HEK293 (cell line): ENCODE measurements around the gene ACAD11.

ENCODE experiments used
- CTCF ChIA-PET: fragments of 350-600 bp; formaldehyde crosslinking; extraction: SDS; loops from one replicate; lab custom pipeline; 2021; ENCODE audit warnings: antibody characterized with exemption; lab: Yijun Ruan, JAX
- POLR2A ChIA-PET: fragments of 300-600 bp; formaldehyde crosslinking; extraction: SDS; loops from one replicate; lab custom pipeline; 2020; ENCODE audit warnings: antibody characterized with exemption, inconsistent platforms; lab: Yijun Ruan, JAX
- H3K27ac ChIP-seq: fragments of 200-500 bp; sonication (Bioruptor generic); 2 replicates; pipeline ENCODE4 v1.5.1; 2014; ENCODE audit warnings: low read depth, low read length, control low read depth, inconsistent platforms; ENCODE audit errors: extremely low read depth
- H3K36me3 ChIP-seq, 2 experiments: fragments of 200-500 bp in 1 of 2; sonication (Bioruptor generic) in 1 of 2; 1 replicate in 1 of 2; 2 replicates in 1 of 2; pipeline ENCODE4 v1.5.1; 2014 to 2017; ENCODE audit warnings: inconsistent platforms in 2 of 2, low read length in 2 of 2; ENCODE audit not compliant: control insufficient read depth in 2 of 2, insufficient read depth in 1 of 2
- H3K4me1 ChIP-seq: fragments of 200-500 bp; sonication (Bioruptor generic); 2 replicates; pipeline ENCODE4 v1.5.1; 2014; ENCODE audit warnings: mild to moderate bottlenecking, low read length, inconsistent platforms; ENCODE audit not compliant: control insufficient read depth, insufficient read depth
- H3K4me3 ChIP-seq: 2 replicates; pipeline ENCODE4 v1.5.1; 2011; ENCODE audit warnings: low read depth, mild to moderate bottlenecking, control low read depth, low read length, moderate library complexity
- H3K9me3 ChIP-seq: fragments of 200-500 bp; sonication (Bioruptor generic); 2 replicates; pipeline ENCODE4 v1.5.1; 2014; ENCODE audit warnings: low read depth, low read length, inconsistent platforms; ENCODE audit not compliant: control insufficient read depth, insufficient read depth
- HOXC10 ChIP-seq: sonication (generic); formaldehyde crosslinking; IDR thresholded peaks from 2 replicates; pipeline ENCODE4 v1.8.1; 2023; ENCODE audit warnings: mild to moderate bottlenecking, missing genetic modification reagents
- KLF9 ChIP-seq: fragments of 450-650 bp; formaldehyde crosslinking; IDR thresholded peaks from 2 replicates; pipeline ENCODE4 v1.5.1; 2016; ENCODE audit warnings: missing biosample characterization, missing genetic modification characterization, low read depth
- MEIS1 ChIP-seq: sonication (generic); formaldehyde crosslinking; IDR thresholded peaks from 2 replicates; pipeline ENCODE4 v1.8.1; 2022; ENCODE audit warnings: missing genetic modification reagents, mild to moderate bottlenecking, borderline replicate concordance
- PRDM10 ChIP-seq: fragments of 450-650 bp; formaldehyde crosslinking; IDR thresholded peaks from 2 replicates; pipeline ENCODE4 v1.5.1; 2016; ENCODE audit warnings: missing biosample characterization, missing genetic modification characterization
- SP2 ChIP-seq: fragments of 450-650 bp; formaldehyde crosslinking; IDR thresholded peaks from 2 replicates; pipeline ENCODE4 v1.5.1; 2016; ENCODE audit warnings: missing biosample characterization, missing genetic modification characterization
- TCF7L2 ChIP-seq: IDR thresholded peaks from 2 replicates; pipeline ENCODE4 v1.6.1; 2011; ENCODE audit warnings: low read depth, mild to moderate bottlenecking, inconsistent platforms, low read length, moderate library complexity, borderline replicate concordance
- ZBTB6 ChIP-seq: fragments of 450-650 bp; formaldehyde crosslinking; IDR thresholded peaks from 2 replicates; pipeline ENCODE4 v1.5.1; 2017; ENCODE audit warnings: missing biosample characterization, missing genetic modification characterization
- ZFP41 ChIP-seq: fragments of 450-650 bp; formaldehyde crosslinking; IDR thresholded peaks from 2 replicates; pipeline ENCODE4 v1.5.1; 2016; ENCODE audit warnings: missing biosample characterization, missing genetic modification characterization, borderline replicate concordance
- ZNF132 ChIP-seq: fragments of 450-650 bp; formaldehyde crosslinking; IDR thresholded peaks from 2 replicates; pipeline ENCODE4 v1.5.1; 2017; ENCODE audit warnings: missing biosample characterization, missing genetic modification characterization, borderline replicate concordance
- ZNF202 ChIP-seq: fragments of 450-650 bp; formaldehyde crosslinking; IDR thresholded peaks from 2 replicates; pipeline ENCODE4 v1.5.1; 2016; ENCODE audit warnings: missing biosample characterization, missing genetic modification characterization, borderline replicate concordance
- ZNF280D ChIP-seq: fragments of 450-650 bp; formaldehyde crosslinking; IDR thresholded peaks from 2 replicates; pipeline ENCODE4 v1.5.1; 2016; ENCODE audit warnings: missing biosample characterization, missing genetic modification characterization
- ZNF324 ChIP-seq: fragments of 450-650 bp; formaldehyde crosslinking; IDR thresholded peaks from 2 replicates; pipeline ENCODE4 v1.5.1; 2016; ENCODE audit warnings: missing biosample characterization, missing genetic modification characterization
- ZNF354C ChIP-seq: fragments of 450-650 bp; formaldehyde crosslinking; IDR thresholded peaks from 2 replicates; pipeline ENCODE4 v1.5.1; 2016; ENCODE audit warnings: missing biosample characterization, missing genetic modification characterization, low read depth, borderline replicate concordance
- ZNF362 ChIP-seq: fragments of 450-650 bp; formaldehyde crosslinking; IDR thresholded peaks from 2 replicates; pipeline ENCODE4 v1.5.1; 2016; ENCODE audit warnings: missing biosample characterization, missing genetic modification characterization
- ZNF391 ChIP-seq: fragments of 450-650 bp; formaldehyde crosslinking; IDR thresholded peaks from 2 replicates; pipeline ENCODE4 v1.5.1; 2016; ENCODE audit warnings: low read depth, missing biosample characterization, missing genetic modification characterization, borderline replicate concordance
- ZNF404 ChIP-seq: fragments of 450-650 bp; formaldehyde crosslinking; IDR thresholded peaks from 2 replicates; pipeline ENCODE4 v1.5.1; 2017; ENCODE audit warnings: missing biosample characterization, missing genetic modification characterization
- ZNF529 ChIP-seq: fragments of 450-650 bp; formaldehyde crosslinking; IDR thresholded peaks from 2 replicates; pipeline ENCODE4 v1.5.1; 2017; ENCODE audit warnings: missing genetic modification characterization, missing biosample characterization; ENCODE audit not compliant: insufficient replicate concordance
- ZNF624 ChIP-seq: fragments of 450-650 bp; formaldehyde crosslinking; IDR thresholded peaks from 2 replicates; pipeline ENCODE4 v1.5.1; 2017; ENCODE audit warnings: missing biosample characterization, missing genetic modification characterization
- ZNF792 ChIP-seq: fragments of 450-650 bp; formaldehyde crosslinking; IDR thresholded peaks from 2 replicates; pipeline ENCODE4 v1.5.1; 2016; ENCODE audit warnings: missing biosample characterization, missing genetic modification characterization
- ZSCAN4 ChIP-seq: fragments of 450-650 bp; formaldehyde crosslinking; IDR thresholded peaks from 2 replicates; pipeline ENCODE4 v1.5.1; 2017; ENCODE audit warnings: missing biosample characterization, missing genetic modification characterization

Gene ACAD11

GRCh38 chr3:132638706-132639105 lies 20.9 kb downstream of the ACAD11 start:
- POLR2A ChIA-PET: no interaction called here
- CTCF ChIA-PET: interaction anchor here (0.6 to 1.2 kb wide), 3 partner anchors 21 to 319 kb away, joined by 3 to 7 read pairs (median 3); partner anchors contain the start of gene ACAD11
- TF ChIP-seq ZNF362 (no peak), HOXC10 (CRISPR knock-in tag) (no peak), MEIS1 (CRISPR knock-in tag) (no peak), ZNF391 (tag by site-specific recombination) (no peak), ZNF324 (no peak), ZFP41 (tag by site-specific recombination) (no peak), ZBTB6 (no peak), ZSCAN4 (tag by site-specific recombination) (no peak), ZNF132 (no peak), ZNF529 (tag by site-specific recombination) (no peak), ZNF404 (tag by site-specific recombination) (no peak), PRDM10 (tag by site-specific recombination) (no peak)
- no peaks in the 10 kb centered on the region for H3K4me1 ChIP-seq
- no peak overlapping the region for H3K4me3 ChIP-seq
- peaks cover 0 to 36% of the 10 kb centered on the region in 2 experiments for H3K36me3 ChIP-seq
- no peak overlapping the region for H3K27ac ChIP-seq
- no peaks in the 10 kb centered on the region for H3K9me3 ChIP-seq

GRCh38 chr3:132637590-132637989 lies 22.0 kb downstream of the ACAD11 start:
- Histone ChIP-seq H3K4me3 (no peak overlapping the region), H3K9me3 (no peaks in the 10 kb centered on the region)
- CTCF ChIA-PET: interaction anchor here (0.6 kb wide), 1 partner anchor 271 kb away, joined by 3 read pairs; no protein-coding TSS in a partner anchor
- no peak for TF ChIP-seq TCF7L2
- TF ChIP-seq, all 188 proteins: peak for 0
- H3K4me1 ChIP-seq: no peaks in the 10 kb centered on the region
- H3K27ac ChIP-seq: no peak overlapping the region
- peaks cover 0 to 31% of the 10 kb centered on the region in 2 experiments for H3K36me3 ChIP-seq
- POLR2A ChIA-PET: no interaction called here

- Histone ChIP-seq H3K9me3 (no peaks in the 10 kb centered on the region), H3K4me1 (no peaks in the 10 kb centered on the region), H3K27ac (no peak overlapping the region), H3K36me3 (peaks cover 0 to 22% of the 10 kb centered on the region in 2 experiments), H3K4me3 (no peak overlapping the region)
- ChIA-PET POLR2A (no interaction called here), CTCF (no interaction called here)
- TF ChIP-seq SP2 (tag by site-specific recombination) (no peak), ZNF792 (tag by site-specific recombination) (no peak), ZNF202 (tag by site-specific recombination) (no peak), ZNF354C (tag by site-specific recombination) (no peak), KLF9 (tag by site-specific recombination) (no peak), ZNF624 (tag by site-specific recombination) (no peak), ZNF280D (tag by site-specific recombination) (no peak)
These were observed 24.6 kb downstream of the ACAD11 start for GRCh38 chr3:132635052-132635451.
